Gastroesophageal sphincter (tissue), 4 donors: ENCODE results near the gene DAB1. TPM values are rescaled to one million over a fixed set of nuclear protein-coding genes. Genes with fewer than 3 reads are reported as not detected.

Source experiments
- ATAC-seq: fragments of 150-250 bp; one replicate; pipeline ENCODE4 v1.9.1; 2016; ENCODE audit warnings: mild to moderate bottlenecking, moderate library complexity
- H3K27ac ChIP-seq, 4 donors: fragments of 200-600 bp; sonication (generic) in 3 of 4; 1 replicate in 3 of 4; 2 replicates in 1 of 4; pipeline ENCODE4 v1.5.1; 2016 to 2019
- H3K27me3 ChIP-seq: fragments of 200-600 bp; sonication (generic); one replicate; pipeline ENCODE4 v1.5.1; 2019
- H3K36me3 ChIP-seq, 2 donors: fragments of 200-600 bp; sonication (generic); one replicate each; pipeline ENCODE4 v1.5.1; 2019; ENCODE audit warnings: control low read depth in 1 of 2
- H3K4me1 ChIP-seq, 3 donors: fragments of 200-600 bp; sonication (generic); 1 replicate in 2 of 3; 2 replicates in 1 of 3; pipeline ENCODE4 v1.5.1; 2016 to 2019; ENCODE audit warnings: control low read depth in 2 of 3
- H3K4me3 ChIP-seq, 2 donors: fragments of 200-600 bp; sonication (generic); one replicate each; pipeline ENCODE4 v1.5.1; 2019; ENCODE audit warnings: mild to moderate bottlenecking in 1 of 2, moderate library complexity in 1 of 2
- H3K9me3 ChIP-seq, 3 donors: fragments of 200-600 bp; sonication (generic); one replicate each; pipeline ENCODE4 v1.5.1; 2017 to 2019; ENCODE audit warnings: control low read depth in 2 of 3
- EP300 ChIP-seq: sonication (generic); formaldehyde crosslinking; IDR thresholded peaks from one replicate; pipeline ENCODE4 v1.6.1; 2017; ENCODE audit warnings: antibody characterized with exemption, mild to moderate bottlenecking
- POLR2A ChIP-seq, 2 donors: fragments of 450-650 bp; IDR thresholded peaks; one replicate each; pipeline ENCODE4 v1.6.1; 2017; ENCODE audit warnings: antibody characterized with exemption in 2 of 2, mild to moderate bottlenecking in 2 of 2, moderate library complexity in 1 of 2
- POLR2AphosphoS5 ChIP-seq: sonication (generic); formaldehyde crosslinking; IDR thresholded peaks from one replicate; pipeline ENCODE4 v1.6.1; 2017; ENCODE audit warnings: antibody characterized with exemption
- WGBS, 2 donors: methylation state at CpG; one replicate each; pipeline ENCODE4 v1.1.5; 2018; ENCODE audit warnings: low coverage in 1 of 2; 5-methylcytosine and 5-hydroxymethylcytosine counted together
- total RNA-seq, 4 donors: library from RNA; depleted of rRNA; stranded (reverse); fragments of >200 nt; gene quantifications; one replicate each; pipeline ENCODE4 v1.1.0, GENCODE V29; 2016
- TF ChIP-seq, protein P1 (sequence below), 4 experiments: fragments of 200-600 bp in 2 of 4; fragments of 450-650 bp in 2 of 4; sonication (generic) in 1 of 4; IDR thresholded peaks; one replicate each; pipeline ENCODE4 v1.5.1; 2017 to 2019; ENCODE audit warnings: antibody characterized with exemption in 4 of 4, mild to moderate bottlenecking in 2 of 4, moderate library complexity in 2 of 4

Gene DAB1
- total RNA-seq, 4 donors from 2014 or later: 0.47 to 1.6 (median 1.1) TPM

DNA sequence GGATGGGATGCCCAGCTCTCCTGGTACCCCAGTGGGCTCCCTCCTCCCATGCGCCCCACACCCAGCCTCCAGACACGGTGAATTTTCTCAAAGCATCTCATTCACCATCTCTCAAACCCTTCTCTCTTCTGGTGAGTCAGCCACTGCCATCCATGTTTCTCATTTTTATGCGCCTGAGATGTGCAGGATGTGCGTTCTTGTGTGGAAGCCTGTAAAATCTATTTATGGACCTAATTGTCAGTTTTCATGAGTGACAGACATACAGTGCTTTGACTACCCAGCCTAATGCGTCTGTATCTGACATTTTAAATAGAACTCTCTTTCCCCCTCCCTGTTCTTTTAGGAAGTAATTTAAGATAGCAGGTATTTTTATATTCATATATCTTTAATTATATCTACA lies 158.8 kb downstream of the DAB1 start:
- 64 to 72% methylated on average over 3 to 5 of the region's 5 CpGs for WGBS, 2 donors
- Histone ChIP-seq H3K4me3 (no peak overlapping the region), H3K9me3 (peaks cover 0 to 3% (median 0%) of the 10 kb centered on the region in 3 donors), H3K4me1 (no peaks in the 10 kb centered on the region), H3K27ac (no peak overlapping the region), H3K27me3 (peaks cover 14% of the 10 kb centered on the region), H3K36me3 (no peaks in the 10 kb centered on the region)
- no peak for TF ChIP-seq POLR2AphosphoS5
- TF ChIP-seq EP300: no peak
- TF ChIP-seq, protein P1, sequence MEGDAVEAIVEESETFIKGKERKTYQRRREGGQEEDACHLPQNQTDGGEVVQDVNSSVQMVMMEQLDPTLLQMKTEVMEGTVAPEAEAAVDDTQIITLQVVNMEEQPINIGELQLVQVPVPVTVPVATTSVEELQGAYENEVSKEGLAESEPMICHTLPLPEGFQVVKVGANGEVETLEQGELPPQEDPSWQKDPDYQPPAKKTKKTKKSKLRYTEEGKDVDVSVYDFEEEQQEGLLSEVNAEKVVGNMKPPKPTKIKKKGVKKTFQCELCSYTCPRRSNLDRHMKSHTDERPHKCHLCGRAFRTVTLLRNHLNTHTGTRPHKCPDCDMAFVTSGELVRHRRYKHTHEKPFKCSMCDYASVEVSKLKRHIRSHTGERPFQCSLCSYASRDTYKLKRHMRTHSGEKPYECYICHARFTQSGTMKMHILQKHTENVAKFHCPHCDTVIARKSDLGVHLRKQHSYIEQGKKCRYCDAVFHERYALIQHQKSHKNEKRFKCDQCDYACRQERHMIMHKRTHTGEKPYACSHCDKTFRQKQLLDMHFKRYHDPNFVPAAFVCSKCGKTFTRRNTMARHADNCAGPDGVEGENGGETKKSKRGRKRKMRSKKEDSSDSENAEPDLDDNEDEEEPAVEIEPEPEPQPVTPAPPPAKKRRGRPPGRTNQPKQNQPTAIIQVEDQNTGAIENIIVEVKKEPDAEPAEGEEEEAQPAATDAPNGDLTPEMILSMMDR (IDR thresholded peaks at IDR 0.05): no peak
- no peak for TF ChIP-seq POLR2A (IDR thresholded peaks at IDR 0.05)
- no peak for ATAC-seq

DNA sequence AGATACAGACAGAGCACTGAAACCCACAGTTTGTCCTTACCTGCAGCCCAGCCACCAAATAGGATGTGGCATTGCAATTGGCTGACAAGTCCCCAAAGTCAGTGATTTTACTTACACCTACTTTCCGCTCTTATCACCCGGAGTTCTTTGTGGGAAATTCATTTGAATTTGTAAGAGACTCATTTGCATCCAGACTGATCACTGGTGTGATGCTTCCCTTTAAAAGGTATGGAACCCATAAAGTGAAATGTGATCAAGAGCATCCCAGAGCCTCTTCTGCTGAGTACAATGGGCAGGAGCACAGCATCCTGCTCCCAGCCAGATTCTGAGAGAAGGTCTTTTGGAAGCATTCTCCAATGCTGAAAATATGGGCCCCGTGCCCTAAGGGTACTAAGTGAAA lies 161.4 kb downstream of the DAB1 start:
- no peak overlapping the region for H3K27ac ChIP-seq
- no peaks in the 10 kb centered on the region for H3K36me3 ChIP-seq
- no peaks in the 10 kb centered on the region for H3K27me3 ChIP-seq
- H3K4me3 ChIP-seq: no peak overlapping the region
- ATAC-seq: no peak
- H3K9me3 ChIP-seq: peaks cover 0 to 7% (median 0%) of the 10 kb centered on the region in 3 donors
- H3K4me1 ChIP-seq: no peaks in the 10 kb centered on the region
- TF ChIP-seq, protein P1 (IDR thresholded peaks at IDR 0.05): no peak
- TF ChIP-seq POLR2A (IDR thresholded peaks at IDR 0.05) (no peak), POLR2AphosphoS5 (no peak), EP300 (no peak)
- 93 to 100% methylated on average over 2 of the region's 3 CpGs for whole genome bisulfite sequencing, 2 donors

DNA sequence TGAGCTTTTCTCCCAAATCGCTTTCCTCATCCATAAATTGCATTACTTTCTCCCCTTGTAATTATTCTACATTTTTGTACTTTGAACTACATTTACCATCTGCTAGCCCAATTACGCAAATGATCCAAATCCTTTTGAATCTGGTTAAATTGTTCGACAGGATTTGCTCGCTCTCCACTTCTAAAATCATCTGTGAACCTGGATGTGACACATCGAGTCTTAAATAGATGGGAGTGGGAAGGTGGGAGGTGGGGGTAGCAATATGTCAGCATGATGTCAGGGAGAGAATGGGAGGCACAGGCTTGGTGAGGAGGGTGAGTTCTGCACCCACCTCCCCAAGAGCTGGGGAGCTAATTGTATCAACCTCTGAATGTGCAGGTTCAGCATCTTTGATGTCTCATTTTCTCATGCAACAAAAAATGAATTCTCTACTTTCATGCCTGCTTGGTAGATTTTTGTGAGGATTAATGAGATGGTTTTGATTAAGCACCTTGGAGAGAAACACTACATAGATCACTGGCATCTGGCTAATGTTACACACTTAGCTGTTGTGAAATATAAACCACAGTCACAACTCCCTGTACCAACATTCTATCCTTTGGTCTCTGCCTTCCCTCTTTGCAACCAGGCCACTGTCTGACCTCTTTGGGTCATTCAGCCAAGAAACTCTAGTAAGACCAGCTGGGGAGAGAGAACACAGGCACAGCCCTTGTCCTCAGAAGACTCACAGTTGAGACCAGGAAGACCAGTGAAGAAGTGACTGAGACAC lies 165.1 kb downstream of the DAB1 start:
- H3K36me3 ChIP-seq: no peaks in the 10 kb centered on the region
- no peaks in the 10 kb centered on the region for H3K4me1 ChIP-seq
- H3K4me3 ChIP-seq: no peak overlapping the region
- H3K27ac ChIP-seq: no peak overlapping the region
- H3K27me3 ChIP-seq: no peaks in the 10 kb centered on the region
- TF ChIP-seq EP300 (no peak), POLR2AphosphoS5 (peak; percentile 71)
- ATAC-seq: no peak
- peaks cover 0 to 4% (median 0%) of the 10 kb centered on the region in 3 donors for H3K9me3 ChIP-seq
- 89 to 94% methylated on average over 1 to 5 of the region's 5 CpGs for WGBS, 2 donors

DNA sequence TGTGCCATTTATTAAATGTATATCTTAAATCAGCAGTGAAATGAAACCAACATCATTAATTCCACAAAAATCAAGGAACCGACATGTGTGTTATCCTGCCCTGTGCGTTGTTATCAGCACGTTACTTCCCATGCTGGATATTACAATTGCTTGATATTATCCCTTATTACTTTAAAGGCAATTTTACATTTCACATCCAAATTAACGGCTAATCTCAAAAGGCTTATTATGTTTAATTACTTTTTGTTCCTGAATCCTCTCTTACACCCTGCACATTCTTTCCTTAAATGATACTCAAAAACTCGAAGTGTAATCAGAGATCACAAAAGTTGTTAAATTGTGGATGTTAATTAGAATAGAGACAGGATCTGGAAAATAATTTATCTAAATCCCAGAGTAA lies 167.9 kb downstream of the DAB1 start:
- 85 to 86% methylated on average over 5 of the region's 5 CpGs for WGBS, 2 donors

DNA sequence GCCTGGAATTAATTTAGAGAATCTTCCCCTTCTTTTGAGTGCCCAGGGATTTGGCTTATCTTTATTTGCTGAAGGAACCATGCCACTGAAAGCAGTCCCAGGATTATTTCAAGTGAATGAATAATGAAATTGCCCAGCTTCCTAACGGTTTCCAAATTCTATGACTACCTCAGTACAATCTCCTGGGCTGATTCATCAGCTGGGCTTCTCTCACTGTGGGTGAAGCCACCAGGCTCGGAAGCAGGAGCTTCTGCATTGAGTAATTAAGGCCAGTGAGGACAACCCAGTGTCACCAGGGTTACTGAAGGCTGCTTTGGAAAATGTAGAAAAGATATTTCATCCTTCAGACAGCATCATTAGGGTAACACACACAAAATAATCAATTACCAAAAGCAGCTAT lies 169.8 kb downstream of the DAB1 start:
- TF ChIP-seq POLR2AphosphoS5 (no peak), EP300 (no peak), POLR2A (IDR thresholded peaks at IDR 0.05) (no peak)
- TF ChIP-seq, protein P1 (IDR thresholded peaks at IDR 0.05): no peak
- Histone ChIP-seq H3K27me3 (no peaks in the 10 kb centered on the region), H3K4me3 (no peak overlapping the region), H3K27ac (no peak overlapping the region), H3K36me3 (no peaks in the 10 kb centered on the region), H3K4me1 (no peaks in the 10 kb centered on the region), H3K9me3 (peaks cover 0 to 4% (median 0%) of the 10 kb centered on the region in 3 donors)
- WGBS, 2 donors: 17 to 21% methylated on average over 2 of the region's 2 CpGs
- no peak for ATAC-seq

More for the DNA sequence above, 167.9 kb downstream of the DAB1 start:
- no peaks in the 10 kb centered on the region for H3K27me3 ChIP-seq
- H3K4me1 ChIP-seq: no peaks in the 10 kb centered on the region
- no peak overlapping the region for H3K4me3 ChIP-seq
- H3K36me3 ChIP-seq: no peaks in the 10 kb centered on the region
- no peak overlapping the region for H3K27ac ChIP-seq
- no peak for ATAC-seq
- TF ChIP-seq, protein P1 (IDR thresholded peaks at IDR 0.05): no peak
- TF ChIP-seq POLR2AphosphoS5: no peak
- no peak for TF ChIP-seq EP300
- no peak for TF ChIP-seq POLR2A (IDR thresholded peaks at IDR 0.05)
- peaks cover 0 to 4% (median 0%) of the 10 kb centered on the region in 3 donors for H3K9me3 ChIP-seq
